Renal pelvis (tissue), 12 donors: ENCODE measurements around the gene TTC36. TPM values are rescaled to one million over a fixed set of nuclear protein-coding genes. Genes with fewer than 3 reads are reported as not detected.
"Not testable (repeated sequence)": the region's sequence is repeated elsewhere in the genome, so short reads cannot be mapped to it uniquely, and the experiment has no call there.

ENCODE experiments used
- DNase-seq: peaks from one replicate; pipeline ENCODE4 v3.0.0-alpha.2; 2013
- long read RNA-seq, 16 experiments: transcript quantifications; one replicate each; lab custom pipeline, GENCODE V29; 2026
- polyA plus RNA-seq, 3 donors: library from polyadenylated mRNA; unstranded; fragments of 120-200 nt; gene quantifications; one replicate each; pipeline ENCODE4 v1.2.1, GENCODE V29; 2013; ENCODE audit not compliant: insufficient read length in 3 of 3

The TTC36 gene, protein sequence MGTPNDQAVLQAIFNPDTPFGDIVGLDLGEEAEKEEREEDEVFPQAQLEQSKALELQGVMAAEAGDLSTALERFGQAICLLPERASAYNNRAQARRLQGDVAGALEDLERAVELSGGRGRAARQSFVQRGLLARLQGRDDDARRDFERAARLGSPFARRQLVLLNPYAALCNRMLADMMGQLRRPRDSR
- polyA plus RNA-seq, result 1 to 10 TPM; 1.8 to 2.9 (median 2.6) TPM
- long read RNA-seq, donor 1, result 0 reads
- long read RNA-seq, donor 2, result 0 reads
- long read RNA-seq, donor 3, partial matches to known transcripts, result 0 of 1 reads
- long read RNA-seq, donor 3, other reads (novel, unspliced or antisense), result 0 of 1 reads
- long read RNA-seq, donor 4, result 0 reads
- long read RNA-seq, donor 5, result 0 reads
- long read RNA-seq, donor 6, result 0 reads
- long read RNA-seq, donor 7, partial matches to known transcripts, result 0 of 1 reads
- long read RNA-seq, donor 7, other reads (novel, unspliced or antisense), result 0 of 1 reads
- long read RNA-seq, donor 8, result 0 reads
- long read RNA-seq, donor 9, partial matches to known transcripts, result 0 of 1 reads
- long read RNA-seq, donor 9, other reads (novel, unspliced or antisense), result 0 of 1 reads
- long read RNA-seq, donor 10, result 0 reads
- long read RNA-seq, donor 11, result 0 reads
- long read RNA-seq, donor 12, result 0 reads
- long read RNA-seq, donor 13, result 0 reads
- long read RNA-seq, donor 14, result 0 reads
- long read RNA-seq, donor 15, result 0 reads
- long read RNA-seq, donor 16, result 0 reads

DNA sequence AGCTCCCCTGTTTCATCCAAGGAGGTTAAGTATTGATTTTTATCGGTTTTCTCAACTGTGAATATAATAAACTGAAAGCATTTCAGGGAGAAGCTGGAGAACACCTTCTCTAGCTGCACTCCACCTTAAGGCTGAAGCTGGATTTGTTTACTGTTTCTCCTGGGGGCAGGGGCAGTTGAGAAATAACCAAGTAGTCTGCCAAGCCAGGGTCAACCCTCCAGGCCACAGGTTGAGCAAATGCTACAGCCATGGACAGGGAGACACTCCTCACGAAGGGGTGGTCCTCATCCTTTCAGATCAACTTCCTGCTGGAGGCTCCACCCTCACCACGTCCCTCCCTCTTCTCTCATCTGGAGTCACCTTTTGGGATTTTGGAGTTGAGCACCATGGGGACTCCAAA, at the start of gene TTC36:
Gene TTC36, plus strand, starts transcription at position 366 of the 400 bp plus-strand sequence. Its CDS starts 21 bp downstream, at position 387.
- DNase-seq, result no peak

DNA sequence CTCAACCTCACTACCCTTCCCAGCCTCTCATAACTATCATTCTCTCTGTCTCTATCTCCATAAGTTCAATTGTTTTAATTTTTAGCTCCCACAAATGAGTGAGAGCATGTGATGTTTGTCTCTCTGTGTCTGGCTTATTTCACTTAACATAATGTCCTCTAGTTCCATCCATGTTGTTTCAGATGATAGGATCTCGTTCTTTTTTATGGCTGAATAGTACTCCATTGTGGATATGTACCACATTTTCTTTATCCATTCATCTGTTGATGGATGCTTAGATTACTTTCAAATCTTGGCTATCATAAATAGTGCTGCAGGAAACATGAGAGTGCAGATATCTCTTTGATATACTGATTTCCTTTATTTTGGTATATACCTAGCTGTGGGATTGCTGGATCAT, 46.0 kb upstream of the TTC36 start:
- not testable (repeated sequence) for DNase-seq

DNA sequence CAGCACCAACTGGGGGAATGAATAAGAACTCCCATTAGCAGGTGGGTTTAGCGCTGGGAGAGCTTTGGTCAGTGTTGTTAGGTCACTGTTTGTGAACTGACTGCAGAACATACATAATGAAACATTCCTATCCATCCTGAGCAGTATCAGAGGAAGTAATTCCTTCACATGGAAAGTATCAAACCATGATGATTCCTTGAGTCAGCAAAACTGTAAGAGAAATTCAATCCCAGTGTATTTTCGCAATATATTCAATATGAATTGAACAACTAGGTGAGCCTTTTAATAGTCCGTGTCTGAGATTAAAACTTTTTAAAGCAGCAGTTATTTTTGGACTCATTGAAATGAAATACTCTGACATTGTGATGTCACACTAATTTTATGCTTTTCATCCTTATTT, 42.9 kb upstream of the TTC36 start:
- no peak for DNase-seq

DNA sequence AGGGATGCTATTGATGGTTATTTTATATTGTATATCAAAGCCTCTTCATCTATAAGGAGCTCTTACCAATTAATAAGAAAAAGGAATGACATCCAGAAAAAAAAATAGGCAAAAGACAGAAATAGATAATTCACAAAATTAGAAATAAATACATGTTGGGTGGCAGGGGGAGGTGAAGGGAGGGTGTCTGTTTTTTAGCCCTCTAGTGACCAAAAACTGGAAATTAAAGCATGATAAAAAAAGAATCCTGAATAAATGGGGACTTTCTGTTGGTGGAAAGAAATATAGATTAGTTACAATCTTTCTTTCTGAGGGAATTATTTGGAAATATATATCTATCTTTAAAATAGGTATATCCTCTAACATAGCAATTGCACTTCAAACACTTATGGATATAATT, 42.0 kb upstream of the TTC36 start:
- no peak for DNase-seq

DNA sequence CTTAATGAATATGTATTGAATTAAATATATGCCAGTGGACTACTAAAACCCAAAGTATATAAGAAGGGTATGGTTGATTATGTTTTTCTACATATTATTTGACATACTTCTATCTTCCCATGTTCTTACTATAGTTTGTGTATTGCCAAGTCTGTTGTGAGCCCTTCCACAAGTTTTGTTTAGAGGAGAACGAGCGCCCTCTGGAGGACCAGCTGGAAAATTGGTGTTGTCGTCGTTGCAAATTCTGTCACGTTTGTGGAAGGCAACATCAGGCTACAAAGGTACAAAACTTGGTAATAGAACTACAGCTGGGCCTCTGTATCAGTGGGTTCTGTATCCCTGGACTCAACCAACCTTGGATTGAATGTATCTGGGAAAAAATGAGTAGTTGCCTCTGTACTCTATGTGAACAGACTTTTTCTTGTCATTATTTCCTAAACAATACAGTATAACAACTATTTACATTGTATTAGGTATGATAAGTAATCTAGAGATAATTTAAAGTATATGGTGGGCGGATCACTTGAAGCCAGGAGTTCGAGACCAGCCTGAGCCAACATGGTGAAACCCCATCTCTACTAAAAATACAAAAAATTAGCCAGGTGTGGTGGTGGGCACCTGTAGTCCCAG, 38.7 kb upstream of the TTC36 start:
- DNase-seq, result peak; percentile 74

DNA sequence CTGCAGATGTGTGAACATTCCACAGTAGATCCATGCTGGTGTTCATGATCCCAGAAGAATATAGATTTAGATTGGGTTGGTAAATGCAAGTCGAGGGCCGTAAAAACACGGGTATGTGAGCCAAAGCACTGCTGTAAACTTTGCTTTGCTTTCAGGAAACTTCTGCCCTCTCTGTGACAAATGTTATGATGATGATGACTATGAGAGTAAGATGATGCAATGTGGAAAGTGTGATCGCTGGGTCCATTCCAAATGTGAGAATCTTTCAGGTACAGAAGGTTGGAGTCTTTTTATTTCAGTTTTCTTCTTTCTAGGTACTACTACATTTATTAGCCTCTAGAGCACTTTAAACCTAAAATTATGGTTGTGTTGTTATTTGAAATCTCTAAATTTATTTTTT, 36.2 kb upstream of the TTC36 start:
- DNase-seq, result no peak

DNA sequence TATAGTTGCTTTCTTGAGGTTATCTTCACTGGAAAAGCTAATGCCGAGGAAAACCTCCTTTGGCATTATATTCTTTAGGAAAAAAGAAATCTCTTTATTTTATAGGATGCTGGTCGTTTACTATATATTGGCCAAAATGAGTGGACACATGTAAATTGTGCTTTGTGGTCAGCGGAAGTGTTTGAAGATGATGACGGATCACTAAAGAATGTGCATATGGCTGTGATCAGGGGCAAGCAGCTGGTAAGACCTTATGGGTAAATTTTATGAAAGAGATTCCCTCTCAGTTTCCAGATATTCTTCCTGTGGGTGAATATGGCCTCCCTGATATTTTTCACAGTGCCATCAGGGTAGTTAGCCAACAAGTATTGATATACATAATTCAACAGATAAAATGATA, 29.4 kb upstream of the TTC36 start:
- no peak for DNase-seq

DNA sequence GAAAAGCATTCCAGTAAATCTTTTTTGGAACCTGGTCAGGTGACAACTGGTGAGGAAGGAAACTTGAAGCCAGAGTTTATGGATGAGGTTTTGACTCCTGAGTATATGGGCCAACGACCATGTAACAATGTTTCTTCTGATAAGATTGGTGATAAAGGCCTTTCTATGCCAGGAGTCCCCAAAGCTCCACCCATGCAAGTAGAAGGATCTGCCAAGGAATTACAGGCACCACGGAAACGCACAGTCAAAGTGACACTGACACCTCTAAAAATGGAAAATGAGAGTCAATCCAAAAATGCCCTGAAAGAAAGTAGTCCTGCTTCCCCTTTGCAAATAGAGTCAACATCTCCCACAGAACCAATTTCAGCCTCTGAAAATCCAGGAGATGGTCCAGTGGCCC, 24.1 kb upstream of the TTC36 start:
- no peak for DNase-seq

DNA sequence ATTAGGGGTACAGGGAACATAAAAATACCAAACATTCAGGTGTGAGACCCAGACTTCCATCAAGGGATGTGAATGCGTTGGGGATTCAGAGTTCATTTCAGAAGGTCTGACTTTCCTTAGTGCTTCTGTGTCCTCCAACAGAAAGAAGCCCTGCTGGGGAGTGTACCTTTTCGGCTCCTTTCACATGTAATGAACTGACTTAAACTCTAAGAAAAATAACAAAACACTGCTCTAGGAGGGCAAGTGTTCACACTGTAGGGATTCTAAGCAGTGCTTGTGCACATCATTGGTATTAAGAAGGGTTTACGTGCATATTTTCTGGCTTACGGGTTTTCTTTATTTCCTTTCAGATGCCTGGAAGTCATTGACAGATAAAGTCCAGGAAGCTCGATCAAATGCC, 15.7 kb upstream of the TTC36 start:
- DNase-seq, result no peak

DNA sequence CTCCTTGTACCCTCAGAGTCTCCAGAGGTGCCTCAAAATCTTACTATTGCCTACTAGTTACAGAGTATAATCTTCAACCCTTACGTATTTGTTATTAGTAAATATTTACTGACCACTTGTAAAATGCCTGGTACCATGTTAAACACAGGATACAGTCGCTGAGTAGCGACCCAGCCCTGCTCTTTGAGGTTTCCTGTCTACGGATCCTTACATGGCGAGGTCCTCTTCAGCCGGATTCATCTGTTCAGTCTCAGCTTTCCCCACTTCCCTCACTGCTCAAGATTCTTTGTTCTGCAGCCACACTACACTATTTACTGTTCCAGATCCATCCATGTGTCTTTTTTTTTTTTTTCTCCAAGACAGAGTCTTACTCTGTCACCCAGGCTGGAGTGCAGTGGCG, 13.2 kb upstream of the TTC36 start:
- no peak for DNase-seq

DNA sequence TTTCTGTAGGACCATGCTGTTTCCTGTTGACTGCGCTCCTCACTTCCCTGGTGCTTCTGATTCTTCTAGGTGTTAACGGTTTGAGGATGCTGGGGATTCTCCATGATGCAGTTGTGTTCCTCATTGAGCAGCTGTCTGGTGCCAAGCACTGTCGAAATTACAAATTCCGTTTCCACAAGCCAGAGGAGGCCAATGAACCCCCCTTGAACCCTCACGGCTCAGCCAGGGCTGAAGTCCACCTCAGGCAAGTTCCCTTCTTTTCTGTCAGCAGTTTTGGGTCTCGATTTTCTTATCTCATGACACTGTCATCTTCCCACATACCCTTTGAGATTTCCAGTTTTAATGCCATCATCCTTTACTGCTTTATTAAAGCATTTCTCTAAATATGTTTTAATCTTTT, 7.7 kb upstream of the TTC36 start:
- DNase-seq, result no peak

DNA sequence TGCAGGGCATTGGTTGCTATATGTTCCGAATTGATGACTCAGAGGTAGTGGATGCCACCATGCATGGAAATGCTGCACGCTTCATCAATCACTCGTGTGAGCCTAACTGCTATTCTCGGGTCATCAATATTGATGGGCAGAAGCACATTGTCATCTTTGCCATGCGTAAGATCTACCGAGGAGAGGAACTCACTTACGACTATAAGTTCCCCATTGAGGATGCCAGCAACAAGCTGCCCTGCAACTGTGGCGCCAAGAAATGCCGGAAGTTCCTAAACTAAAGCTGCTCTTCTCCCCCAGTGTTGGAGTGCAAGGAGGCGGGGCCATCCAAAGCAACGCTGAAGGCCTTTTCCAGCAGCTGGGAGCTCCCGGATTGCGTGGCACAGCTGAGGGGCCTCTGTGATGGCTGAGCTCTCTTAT, 5.4 kb upstream of the TTC36 start:
- DNase-seq, result no peak

DNA sequence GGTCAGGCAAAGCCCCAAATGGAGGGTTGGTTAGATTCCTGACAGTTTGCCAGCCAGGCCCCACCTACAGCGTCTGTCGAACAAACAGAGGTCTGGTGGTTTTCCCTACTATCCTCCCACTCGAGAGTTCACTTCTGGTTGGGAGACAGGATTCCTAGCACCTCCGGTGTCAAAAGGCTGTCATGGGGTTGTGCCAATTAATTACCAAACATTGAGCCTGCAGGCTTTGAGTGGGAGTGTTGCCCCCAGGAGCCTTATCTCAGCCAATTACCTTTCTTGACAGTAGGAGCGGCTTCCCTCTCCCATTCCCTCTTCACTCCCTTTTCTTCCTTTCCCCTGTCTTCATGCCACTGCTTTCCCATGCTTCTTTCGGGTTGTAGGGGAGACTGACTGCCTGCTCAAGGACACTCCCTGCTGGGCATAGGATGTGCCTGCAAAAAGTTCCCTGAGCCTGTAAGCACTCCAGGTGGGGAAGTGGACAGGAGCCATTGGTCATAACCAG, 4.7 kb upstream of the TTC36 start:
- DNase-seq, result peak; percentile 19

DNA sequence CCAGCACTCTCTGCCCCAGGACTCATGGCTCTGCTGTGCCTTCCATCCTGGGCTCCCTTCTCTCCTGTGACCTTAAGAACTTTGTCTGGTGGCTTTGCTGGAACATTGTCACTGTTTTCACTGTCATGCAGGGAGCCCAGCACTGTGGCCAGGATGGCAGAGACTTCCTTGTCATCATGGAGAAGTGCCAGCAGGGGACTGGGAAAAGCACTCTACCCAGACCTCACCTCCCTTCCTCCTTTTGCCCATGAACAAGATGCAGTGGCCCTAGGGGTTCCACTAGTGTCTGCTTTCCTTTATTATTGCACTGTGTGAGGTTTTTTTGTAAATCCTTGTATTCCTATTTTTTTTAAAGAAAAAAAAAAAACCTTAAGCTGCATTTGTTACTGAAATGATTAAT, 2.9 kb upstream of the TTC36 start:
- no peak for DNase-seq

DNA sequence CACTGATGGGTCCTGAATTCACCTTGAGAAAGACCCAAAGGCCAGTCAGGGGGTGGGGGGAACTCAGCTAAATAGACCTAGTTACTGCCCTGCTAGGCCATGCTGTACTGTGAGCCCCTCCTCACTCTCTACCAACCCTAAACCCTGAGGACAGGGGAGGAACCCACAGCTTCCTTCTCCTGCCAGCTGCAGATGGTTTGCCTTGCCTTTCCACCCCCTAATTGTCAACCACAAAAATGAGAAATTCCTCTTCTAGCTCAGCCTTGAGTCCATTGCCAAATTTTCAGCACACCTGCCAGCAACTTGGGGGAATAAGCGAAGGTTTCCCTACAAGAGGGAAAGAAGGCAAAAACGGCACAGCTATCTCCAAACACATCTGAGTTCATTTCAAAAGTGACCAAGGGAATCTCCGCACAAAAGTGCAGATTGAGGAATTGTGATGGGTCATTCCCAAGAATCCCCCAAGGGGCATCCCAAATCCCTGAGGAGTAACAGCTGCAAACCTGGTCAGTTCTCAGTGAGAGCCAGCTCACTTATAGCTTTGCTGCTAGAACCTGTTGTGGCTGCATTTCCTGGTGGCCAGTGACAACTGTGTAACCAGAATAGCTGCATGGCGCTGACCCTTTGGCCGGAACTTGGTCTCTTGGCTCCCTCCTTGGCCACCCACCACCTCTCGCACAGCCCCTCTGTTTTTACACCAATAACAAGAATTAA, 2.4 kb upstream of the TTC36 start:
- no peak for DNase-seq

DNA sequence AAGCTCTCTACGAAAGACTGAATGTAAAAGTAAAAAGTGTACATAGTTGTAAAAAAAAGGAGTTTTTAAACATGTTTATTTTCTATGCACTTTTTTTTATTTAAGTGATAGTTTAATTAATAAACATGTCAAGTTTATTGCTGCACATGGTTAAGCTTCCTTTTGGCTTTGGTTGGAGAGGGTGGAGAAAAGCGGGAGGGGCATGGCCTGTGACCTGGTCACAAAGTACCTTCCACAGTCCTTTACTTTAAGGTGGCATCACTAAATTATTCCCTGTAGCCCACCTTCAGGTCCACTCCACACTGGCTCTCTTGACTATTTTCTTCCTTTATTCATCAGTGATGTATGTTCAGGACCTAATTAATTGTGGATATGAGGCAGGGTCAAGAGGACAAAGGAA, 586 bp upstream of the TTC36 start:
- DNase-seq, result no peak

DNA sequence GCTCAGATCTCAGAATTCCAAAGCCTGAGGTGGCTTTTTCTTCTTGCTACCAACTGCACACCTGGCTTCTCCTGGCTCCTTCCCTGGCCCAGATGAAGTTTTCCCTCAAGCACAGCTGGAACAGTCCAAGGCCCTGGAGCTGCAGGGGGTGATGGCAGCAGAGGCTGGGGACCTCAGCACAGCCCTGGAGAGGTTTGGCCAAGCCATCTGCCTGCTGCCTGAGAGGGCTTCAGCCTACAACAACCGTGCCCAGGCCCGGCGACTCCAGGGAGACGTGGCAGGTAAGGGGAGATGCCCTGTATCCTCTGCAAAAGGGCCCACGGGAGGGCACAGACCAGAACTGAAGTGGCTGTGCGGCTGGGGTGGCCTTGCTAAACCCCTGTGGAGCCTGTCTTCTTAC, 1.2 kb downstream of the TTC36 start:
- no peak for DNase-seq

DNA sequence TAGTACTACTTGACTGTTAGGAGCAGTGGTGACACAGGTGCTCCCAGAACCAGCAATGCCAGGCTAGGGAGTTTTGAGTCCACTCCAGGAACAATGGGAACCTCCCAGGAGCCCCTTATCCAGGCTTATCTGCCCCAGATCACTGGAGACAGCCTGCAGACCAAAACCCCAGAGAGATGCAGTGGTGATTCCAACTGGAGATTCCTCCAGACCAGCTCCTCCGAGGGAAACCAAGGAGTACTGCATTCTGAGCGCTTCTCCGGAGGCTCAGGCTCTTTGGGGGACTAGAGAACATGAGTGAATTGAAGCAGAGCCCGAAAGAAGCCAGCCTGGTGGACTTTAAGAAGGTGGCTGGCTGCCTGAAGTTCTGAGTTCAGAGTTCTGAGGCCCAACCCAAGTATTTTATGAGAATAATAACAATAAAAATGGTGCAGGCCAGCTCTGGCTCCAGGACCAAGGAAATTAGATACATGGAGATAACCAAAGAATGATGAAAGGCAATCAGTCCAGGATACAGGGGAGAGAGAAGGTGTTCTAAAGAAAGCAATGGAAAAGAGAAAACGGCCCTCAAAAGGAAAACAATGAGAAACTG, 2.4 kb downstream of the TTC36 start:
- no peak for DNase-seq

DNA sequence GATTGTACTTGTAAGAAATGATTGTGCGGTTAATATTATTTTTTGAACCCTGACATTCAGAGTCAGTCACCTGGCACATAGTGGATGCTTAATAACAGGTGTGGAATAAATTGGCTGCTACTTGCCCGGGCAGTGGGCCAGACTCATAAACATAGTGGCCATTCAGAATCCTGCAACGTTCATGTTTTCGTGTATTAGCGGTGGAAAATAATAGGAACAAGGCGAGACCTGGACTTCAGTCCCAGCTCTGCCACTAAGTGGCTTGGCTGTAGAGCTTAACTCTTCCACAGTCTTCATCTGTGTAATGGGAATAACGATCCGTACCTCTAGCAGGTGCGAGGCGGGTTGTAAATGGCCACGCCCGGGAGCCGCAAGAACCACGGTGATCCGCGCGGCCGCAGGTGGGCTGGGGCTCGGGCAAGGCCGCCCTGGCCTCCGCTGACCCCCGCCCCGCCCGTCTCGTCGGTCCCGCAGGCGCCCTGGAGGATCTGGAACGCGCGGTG, 3.0 kb downstream of the TTC36 start:
- DNase-seq, result no peak

DNA sequence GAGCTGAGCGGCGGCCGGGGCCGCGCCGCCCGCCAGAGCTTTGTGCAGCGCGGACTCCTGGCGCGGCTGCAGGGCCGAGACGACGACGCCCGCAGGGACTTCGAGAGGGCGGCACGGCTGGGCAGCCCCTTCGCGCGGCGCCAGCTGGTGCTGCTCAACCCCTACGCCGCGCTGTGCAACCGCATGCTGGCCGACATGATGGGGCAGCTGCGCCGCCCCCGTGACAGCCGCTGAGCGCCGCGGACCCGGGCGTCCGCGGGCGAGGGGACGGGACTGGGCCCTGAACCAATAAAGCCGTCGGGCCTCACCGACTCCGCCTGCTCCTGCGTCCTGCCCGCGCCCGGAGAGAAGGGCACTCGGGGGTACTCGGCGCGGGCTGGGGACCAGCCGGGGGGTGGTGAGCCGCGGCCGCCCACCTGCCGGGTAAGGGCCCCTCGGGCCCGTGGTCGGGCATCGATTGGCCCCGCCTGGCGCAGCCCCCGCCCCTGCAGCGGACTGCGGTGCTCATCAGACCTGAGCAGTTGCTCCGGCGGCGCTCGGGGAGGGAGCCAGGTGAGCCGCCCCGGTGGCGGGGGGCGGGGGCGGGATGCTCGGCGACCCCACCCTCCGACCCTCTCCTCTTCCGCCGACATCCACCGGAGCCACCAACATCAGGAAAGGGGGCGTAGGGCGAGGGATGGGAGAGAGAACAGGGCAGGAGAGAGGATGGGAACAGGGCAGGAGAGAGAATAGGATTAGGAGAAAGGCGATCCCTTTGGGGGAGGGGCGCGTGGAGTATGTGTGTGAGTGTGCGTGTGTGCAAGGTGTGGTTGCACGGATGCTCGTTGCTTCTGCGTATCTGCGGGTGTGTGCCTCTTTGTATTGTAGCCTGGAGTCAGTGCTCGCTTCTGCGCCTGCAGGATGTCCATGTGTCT, 3.7 kb downstream of the TTC36 start, which contains the start of gene TMEM25:
Gene TMEM25, plus strand, starts transcription at position 510 of the 914 bp plus-strand sequence. CDS start 610 bp downstream, outside the sequence.
- peak; percentile 62 for DNase-seq
